Measurements from ENCODE around the gene ECT2.

DNA sequence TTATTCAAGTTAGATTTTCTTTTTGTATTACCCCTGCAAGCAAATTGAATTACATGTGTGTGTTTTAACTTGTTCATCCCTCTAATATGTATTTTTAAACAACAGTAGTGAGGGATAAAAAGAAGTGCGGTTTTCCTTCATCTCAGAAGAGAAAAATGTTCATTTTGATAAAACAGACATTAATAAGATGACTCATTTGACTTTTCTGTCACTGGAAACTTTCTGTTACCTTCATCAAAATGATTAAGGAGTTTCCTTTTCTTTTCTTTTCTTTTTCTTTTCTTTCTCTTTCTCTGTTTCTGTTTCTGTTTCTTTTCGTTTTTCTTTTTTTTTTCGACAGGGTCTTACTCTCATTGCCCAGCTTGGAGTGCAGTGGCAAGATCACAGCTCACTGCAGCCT lies 53.0 kb downstream of the ECT2 start:
- TF ChIP-seq, protein P1, sequence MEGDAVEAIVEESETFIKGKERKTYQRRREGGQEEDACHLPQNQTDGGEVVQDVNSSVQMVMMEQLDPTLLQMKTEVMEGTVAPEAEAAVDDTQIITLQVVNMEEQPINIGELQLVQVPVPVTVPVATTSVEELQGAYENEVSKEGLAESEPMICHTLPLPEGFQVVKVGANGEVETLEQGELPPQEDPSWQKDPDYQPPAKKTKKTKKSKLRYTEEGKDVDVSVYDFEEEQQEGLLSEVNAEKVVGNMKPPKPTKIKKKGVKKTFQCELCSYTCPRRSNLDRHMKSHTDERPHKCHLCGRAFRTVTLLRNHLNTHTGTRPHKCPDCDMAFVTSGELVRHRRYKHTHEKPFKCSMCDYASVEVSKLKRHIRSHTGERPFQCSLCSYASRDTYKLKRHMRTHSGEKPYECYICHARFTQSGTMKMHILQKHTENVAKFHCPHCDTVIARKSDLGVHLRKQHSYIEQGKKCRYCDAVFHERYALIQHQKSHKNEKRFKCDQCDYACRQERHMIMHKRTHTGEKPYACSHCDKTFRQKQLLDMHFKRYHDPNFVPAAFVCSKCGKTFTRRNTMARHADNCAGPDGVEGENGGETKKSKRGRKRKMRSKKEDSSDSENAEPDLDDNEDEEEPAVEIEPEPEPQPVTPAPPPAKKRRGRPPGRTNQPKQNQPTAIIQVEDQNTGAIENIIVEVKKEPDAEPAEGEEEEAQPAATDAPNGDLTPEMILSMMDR (IDR thresholded peaks at IDR 0.05), result no peak
- TF ChIP-seq POLR2AphosphoS5 (IDR thresholded peaks at IDR 0.05) (no peak), POLR2A (IDR thresholded peaks at IDR 0.05) (no peak)
